DMS79 treated with DMSO at 0.1 percent for 48 hours (cell line): Measurements from ENCODE around the gene ADORA1.
A peak's percentile ranks its signal among the peaks of the same experiment; 100 is the strongest.

ENCODE experiments used
- DNase-seq: peaks from one replicate; lab custom pipeline; 2025; lab: John Stamatoyannopoulos, UW

Gene ADORA1

GRCh38 chr1:203121186-203122015 lies 6.1 kb upstream of the ADORA1 start:
- DNase-seq = no peak

GRCh38 chr1:203122159-203122558 lies 5.4 kb upstream of the ADORA1 start:
- no peak for DNase-seq

- no peak for DNase-seq
Observed at GRCh38 chr1:203124011-203124410, 3.5 kb upstream of the ADORA1 start.

- peak; percentile 8 for DNase-seq
Observed at GRCh38 chr1:203124546-203125317, 2.8 kb upstream of the ADORA1 start.

- no peak for DNase-seq
Observed at GRCh38 chr1:203126151-203126865, 1.2 kb upstream of the ADORA1 start.

- DNase-seq = no peak
Observed at GRCh38 chr1:203126866-203127665, 460 bp upstream of the ADORA1 start.

GRCh38 chr1:203128431-203128715 lies 847 bp downstream of the ADORA1 start:
- DNase-seq = no peak

GRCh38 chr1:203128716-203129500 lies 1.4 kb downstream of the ADORA1 start:
- DNase-seq = no peak

GRCh38 chr1:203129501-203130231 lies 2.1 kb downstream of the ADORA1 start:
- DNase-seq = peak; percentile 69

- DNase-seq = no peak
Observed at GRCh38 chr1:203130358-203130985, 2.9 kb downstream of the ADORA1 start.

- no peak for DNase-seq
Observed at GRCh38 chr1:203131548-203132200, 4.1 kb downstream of the ADORA1 start.

GRCh38 chr1:203133970-203134725 lies 6.6 kb downstream of the ADORA1 start:
- no peak for DNase-seq

- DNase-seq = no peak
Observed at GRCh38 chr1:203135636-203136305, 8.2 kb downstream of the ADORA1 start.

- no peak for DNase-seq
Observed at GRCh38 chr1:203136409-203137042, 9.0 kb downstream of the ADORA1 start.

- no peak for DNase-seq
Observed at GRCh38 chr1:203137324-203137723, 9.8 kb downstream of the ADORA1 start.

- no peak for DNase-seq
Observed at GRCh38 chr1:203138066-203138465, 10.5 kb downstream of the ADORA1 start.

GRCh38 chr1:203139976-203140475 lies 12.5 kb downstream of the ADORA1 start:
- DNase-seq = no peak
